Fibroblast of villous mesenchyme (primary cell): ENCODE results near the gene OOEP. TPM values are rescaled to one million over a fixed set of nuclear protein-coding genes. Genes with fewer than 3 reads are reported as not detected.

ENCODE experiments used
- DNase-seq: peaks from one replicate; pipeline ENCODE4 v3.0.0-alpha.2; 2010; ENCODE audit warnings: low read depth
- H3K4me3 ChIP-seq: 2 replicates; pipeline ENCODE4 v1.5.1; 2011; ENCODE audit warnings: low read depth, mild to moderate bottlenecking, low read length
- CTCF ChIP-seq: IDR thresholded peaks from 2 replicates; pipeline ENCODE4 v1.5.1; 2012; ENCODE audit warnings: low read depth, mild to moderate bottlenecking, low read length; ENCODE audit not compliant: insufficient read depth
- total RNA-seq: library from RNA; depleted of rRNA; stranded (reverse); fragments of >200 nt; gene quantifications from 2 replicates; pipeline ENCODE4 v1.2.3, GENCODE V29; 2012

OOEP gene
- total RNA-seq, 1 donor, result under 0.01 TPM

- DNase-seq, result no peak
- no peak within 1 kb of the TSS for H3K4me3 ChIP-seq
- no peak for TF ChIP-seq CTCF
These were observed 7.3 kb downstream of the OOEP start, which contains the start of gene KHDC3L for GRCh38 chr6:73362358-73362757. KHDC3L (plus strand) TSS chr6:73362658; CDS start chr6:73362730, 72 bp downstream.

- no peak for TF ChIP-seq CTCF
These were observed 15.8 kb downstream of the OOEP start, which contains the start of gene DPPA5 for GRCh38 chr6:73353636-73354593. DPPA5 (minus strand) TSS chr6:73354276; CDS start chr6:73354225, 51 bp downstream.

DNA sequence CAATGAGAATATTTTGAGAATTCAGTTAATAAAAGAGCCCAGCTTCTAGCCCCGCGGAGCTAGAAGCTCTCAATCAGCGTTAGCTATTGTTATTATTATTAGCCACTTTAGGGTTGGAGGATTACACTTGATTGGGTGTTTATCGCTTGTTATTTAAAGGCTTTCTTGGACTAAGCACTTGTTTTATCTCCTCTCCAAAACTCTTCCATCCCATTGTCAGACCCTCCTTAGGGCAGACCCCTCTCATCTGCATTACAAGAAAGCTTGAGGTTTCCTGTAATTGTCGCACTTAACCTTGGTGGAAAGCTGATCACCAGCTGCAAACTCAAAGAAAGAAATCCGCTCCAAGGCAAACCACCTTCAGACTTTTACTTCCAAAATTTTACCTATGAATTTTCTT is 20.4 kb downstream of the OOEP start:
- no peak overlapping the region for H3K4me3 ChIP-seq
- no peak for TF ChIP-seq CTCF
- DNase-seq, result no peak

More at GRCh38 chr6:73353636-73354593, 15.8 kb downstream of the OOEP start, which contains the start of gene DPPA5:
- H3K4me3 ChIP-seq, result no peak within 1 kb of the TSS
- no peak for DNase-seq

GRCh38 chr6:73348550-73349204 is 21.0 kb downstream of the OOEP start:
- no peak for TF ChIP-seq CTCF
- DNase-seq, result no peak
- no peak overlapping the region for H3K4me3 ChIP-seq

- TF ChIP-seq CTCF, result no peak
- no peak for DNase-seq
- H3K4me3 ChIP-seq, result no peak overlapping the region
These were observed 26.5 kb downstream of the OOEP start for GRCh38 chr6:73343164-73343563.

- TF ChIP-seq CTCF, result no peak
- no peak overlapping the region for H3K4me3 ChIP-seq
- no peak for DNase-seq
These were observed 27.5 kb downstream of the OOEP start for GRCh38 chr6:73342174-73342573.
